DOHH2 (cell line): Measurements from ENCODE around the gene CENPO.

Source experiments
- H3F3A ChIP-seq: fragments of 200-600 bp; sonication (generic), shearing (Covaris generic); 2 replicates; pipeline ENCODE4 v1.6.0; 2016; ENCODE audit warnings: antibody characterized with exemption, mild to moderate bottlenecking; ENCODE audit not compliant: control insufficient read depth, insufficient read depth
- H3K27ac ChIP-seq: fragments of 200-600 bp; sonication (generic); 2 replicates; pipeline ENCODE4 v1.5.1; 2014; ENCODE audit warnings: low read depth, mild to moderate bottlenecking, low read length, moderate library complexity
- H3K27me3 ChIP-seq: fragments of 200-600 bp; sonication (generic); 2 replicates; pipeline ENCODE4 v1.6.1; 2014; ENCODE audit warnings: mild to moderate bottlenecking, low read length, mixed read lengths; ENCODE audit not compliant: control insufficient read depth
- H3K36me3 ChIP-seq: fragments of 200-600 bp; sonication (generic); 2 replicates; pipeline ENCODE4 v1.6.1; 2014; ENCODE audit warnings: mild to moderate bottlenecking, low read length, moderate library complexity, mixed read lengths; ENCODE audit not compliant: control insufficient read depth
- H3K4me1 ChIP-seq: fragments of 200-600 bp; sonication (generic); 2 replicates; pipeline ENCODE4 v1.6.1; 2014; ENCODE audit warnings: mild to moderate bottlenecking, low read length, mixed read lengths; ENCODE audit not compliant: control insufficient read depth
- H3K4me2 ChIP-seq: fragments of 200-600 bp; sonication (generic); 2 replicates; pipeline ENCODE4 v1.6.0; 2014; ENCODE audit warnings: mild to moderate bottlenecking, low read length, moderate library complexity
- H3K4me3 ChIP-seq: fragments of 200-600 bp; sonication (generic); 2 replicates; pipeline ENCODE4 v1.5.1; 2014; ENCODE audit warnings: mild to moderate bottlenecking, low read length, mixed read lengths
- H3K79me2 ChIP-seq: fragments of 200-600 bp; sonication (generic); 2 replicates; pipeline ENCODE4 v1.6.1; 2014; ENCODE audit warnings: mild to moderate bottlenecking, low read length, mixed read lengths; ENCODE audit not compliant: control insufficient read depth
- H3K9me2 ChIP-seq: fragments of 200-600 bp; sonication (generic); replicated peaks from 2 replicates; pipeline ENCODE4 v1.6.1; 2014; ENCODE audit warnings: mild to moderate bottlenecking, low read length, mixed read lengths; ENCODE audit not compliant: control insufficient read depth
- H3K9me3 ChIP-seq: fragments of 200-600 bp; sonication (generic); 2 replicates; pipeline ENCODE4 v1.6.1; 2014; ENCODE audit warnings: antibody characterized with exemption, low read length, mixed read lengths; ENCODE audit not compliant: control insufficient read depth, insufficient read depth
- H4K20me1 ChIP-seq: fragments of 200-600 bp; sonication (generic); 2 replicates; pipeline ENCODE4 v1.6.0; 2014; ENCODE audit warnings: low read depth, mild to moderate bottlenecking, antibody characterized with exemption, low read length, moderate library complexity; ENCODE audit not compliant: control insufficient read depth, insufficient read depth
- CTCF ChIP-seq: fragments of 200-600 bp; sonication (generic); IDR thresholded peaks from one replicate; pipeline ENCODE4 v1.5.1; 2014; ENCODE audit warnings: antibody characterized with exemption, mild to moderate bottlenecking, low read depth, low read length; ENCODE audit not compliant: poor library complexity, severe bottlenecking
- EZH2phosphoT487 ChIP-seq: fragments of 200-600 bp; sonication (generic); IDR thresholded peaks from 2 replicates; pipeline ENCODE4 v1.6.1; 2017; ENCODE audit warnings: borderline replicate concordance, mild to moderate bottlenecking, antibody characterized with exemption, low read length, moderate library complexity, mixed read lengths

CENPO gene

GRCh38 chr2:24850944-24851343 lies 57.7 kb downstream of the CENPO start:
- H4K20me1 ChIP-seq: no peaks in the 10 kb centered on the region
- H3K79me2 ChIP-seq: no peaks in the 10 kb centered on the region
- no peaks in the 10 kb centered on the region for H3K27me3 ChIP-seq
- H3F3A ChIP-seq: no peaks in the 10 kb centered on the region
- no peaks in the 10 kb centered on the region for H3K9me3 ChIP-seq
- no peak overlapping the region for H3K27ac ChIP-seq
- no peak overlapping the region for H3K4me3 ChIP-seq
- H3K4me2 ChIP-seq: no peak overlapping the region
- TF ChIP-seq EZH2phosphoT487: no peak
- TF ChIP-seq CTCF: no peak
- no peaks in the 10 kb centered on the region for H3K9me2 ChIP-seq
- peaks cover 23% of the 10 kb centered on the region for H3K36me3 ChIP-seq
- H3K4me1 ChIP-seq: no peaks in the 10 kb centered on the region

GRCh38 chr2:24852026-24852425 lies 58.8 kb downstream of the CENPO start:
- Histone ChIP-seq H3K4me3 (no peak overlapping the region), H3K27me3 (no peaks in the 10 kb centered on the region), H3K9me2 (no peaks in the 10 kb centered on the region), H3K79me2 (no peaks in the 10 kb centered on the region), H4K20me1 (no peaks in the 10 kb centered on the region), H3K27ac (no peak overlapping the region), H3K4me1 (no peaks in the 10 kb centered on the region), H3K36me3 (peaks cover 31% of the 10 kb centered on the region), H3F3A (no peaks in the 10 kb centered on the region), H3K9me3 (no peaks in the 10 kb centered on the region), H3K4me2 (no peak overlapping the region)
- no peak for TF ChIP-seq CTCF
- TF ChIP-seq EZH2phosphoT487: no peak

- Histone ChIP-seq H4K20me1 (no peaks in the 10 kb centered on the region), H3K9me3 (no peaks in the 10 kb centered on the region), H3K27ac (no peak overlapping the region), H3K4me3 (no peak overlapping the region), H3F3A (no peaks in the 10 kb centered on the region), H3K27me3 (no peaks in the 10 kb centered on the region), H3K79me2 (no peaks in the 10 kb centered on the region), H3K9me2 (no peaks in the 10 kb centered on the region), H3K4me1 (no peaks in the 10 kb centered on the region), H3K36me3 (peaks cover 26% of the 10 kb centered on the region), H3K4me2 (no peak overlapping the region)
- TF ChIP-seq EZH2phosphoT487 (no peak), CTCF (no peak)
Observed at GRCh38 chr2:24852431-24853020, 59.3 kb downstream of the CENPO start.
